ENCODE measurements around the gene PARD3. TPM values are rescaled to one million over a fixed set of nuclear protein-coding genes. Genes with fewer than 3 reads are reported as not detected.

Gene PARD3
- total RNA-seq, 4 donors from 2014 or later, result 27.3 to 65.3 (median 55.6) TPM

GRCh38 chr10:34164029-34164428 lies 651.1 kb downstream of the PARD3 start:
- 85 to 92% methylated on average over 3 of the region's 3 CpGs for WGBS, 2 donors (ENCODE audit: low coverage in 1 of 2)
- Histone ChIP-seq H3K27me3 (no peaks in the 10 kb centered on the region), H3K36me3 (no peaks in the 10 kb centered on the region), H3K27ac (no peak overlapping the region), H3K4me3 (no peak overlapping the region), H3K9me3 (no peaks in the 10 kb centered on the region), H3K4me1 (no peaks in the 10 kb centered on the region)
- DNase-seq, result no peak
- intact Hi-C loops (cut with DNase I; ENCODE audit: low total_unique reads) (no loop called here), in situ Hi-C loops (cut with MboI; ENCODE audit: low pct_ligation_motif_present in 1 of 4, low pct_unique_long_range_greater_than_20kb in 1 of 4, low sequenced_read_pairs in 3 of 4) (no loop called here)
- no peak for TF ChIP-seq POLR2AphosphoS5 (IDR thresholded peaks at IDR 0.05)
- TF ChIP-seq EP300 (IDR thresholded peaks at IDR 0.05; ENCODE audit: low read depth), result no peak
- no peak for TF ChIP-seq POLR2A (IDR thresholded peaks at IDR 0.05)
- no peak for TF ChIP-seq CTCF (IDR thresholded peaks at IDR 0.05)

- Histone ChIP-seq H3K36me3 (no peaks in the 10 kb centered on the region), H3K4me1 (no peaks in the 10 kb centered on the region), H3K9me3 (no peaks in the 10 kb centered on the region), H3K4me3 (no peak overlapping the region), H3K27me3 (no peaks in the 10 kb centered on the region), H3K27ac (no peak overlapping the region)
- 67 to 74% methylated on average over 5 to 11 of the region's 11 CpGs for WGBS, 2 donors (ENCODE audit: low coverage in 1 of 2)
- TF ChIP-seq POLR2A (IDR thresholded peaks at IDR 0.05) (no peak), POLR2AphosphoS5 (IDR thresholded peaks at IDR 0.05) (no peak), EP300 (IDR thresholded peaks at IDR 0.05; ENCODE audit: low read depth) (no peak), CTCF (IDR thresholded peaks at IDR 0.05) (no peak)
- in situ Hi-C loops (cut with MboI; ENCODE audit: low pct_ligation_motif_present in 1 of 4, low pct_unique_long_range_greater_than_20kb in 1 of 4, low sequenced_read_pairs in 3 of 4) (no loop called here), intact Hi-C loops (cut with DNase I; ENCODE audit: low total_unique reads) (no loop called here)
- no peak for DNase-seq
These were observed 651.8 kb downstream of the PARD3 start for GRCh38 chr10:34163075-34163905.

GRCh38 chr10:34161777-34162370 lies 653.2 kb downstream of the PARD3 start:
- TF ChIP-seq CTCF (IDR thresholded peaks at IDR 0.05), result no peak
- TF ChIP-seq POLR2AphosphoS5 (IDR thresholded peaks at IDR 0.05), result no peak
- TF ChIP-seq EP300 (IDR thresholded peaks at IDR 0.05; ENCODE audit: low read depth), result no peak
- no peak for TF ChIP-seq POLR2A (IDR thresholded peaks at IDR 0.05)
- Histone ChIP-seq H3K4me3 (no peak overlapping the region), H3K9me3 (no peaks in the 10 kb centered on the region), H3K36me3 (no peaks in the 10 kb centered on the region), H3K4me1 (no peaks in the 10 kb centered on the region), H3K27me3 (no peaks in the 10 kb centered on the region), H3K27ac (no peak overlapping the region)
- 82 to 92% methylated on average over 4 to 7 of the region's 7 CpGs for WGBS, 2 donors (ENCODE audit: low coverage in 1 of 2)
- DNase-seq, result no peak
- intact Hi-C loops (cut with DNase I; ENCODE audit: low total_unique reads), result no loop called here
- in situ Hi-C loops (cut with MboI; ENCODE audit: low pct_ligation_motif_present in 1 of 4, low pct_unique_long_range_greater_than_20kb in 1 of 4, low sequenced_read_pairs in 3 of 4), result no loop called here

- TF ChIP-seq CTCF (IDR thresholded peaks at IDR 0.05) (no peak), EP300 (IDR thresholded peaks at IDR 0.05; ENCODE audit: low read depth) (no peak)
- intact Hi-C loops (cut with DNase I; ENCODE audit: low total_unique reads), result no loop called here
- in situ Hi-C loops (cut with MboI; ENCODE audit: low pct_ligation_motif_present in 1 of 4, low pct_unique_long_range_greater_than_20kb in 1 of 4, low sequenced_read_pairs in 3 of 4), result no loop called here
- H3K4me3 ChIP-seq, result no peak overlapping the region
- H3K27me3 ChIP-seq, result no peaks in the 10 kb centered on the region
- H3K4me1 ChIP-seq, result no peaks in the 10 kb centered on the region
- WGBS, 2 donors (ENCODE audit: low coverage in 1 of 2), result 92 to 94% methylated on average over 3 of the region's 3 CpGs
- no peaks in the 10 kb centered on the region for H3K36me3 ChIP-seq
- H3K9me3 ChIP-seq, result no peaks in the 10 kb centered on the region
- no peak overlapping the region for H3K27ac ChIP-seq
- DNase-seq, result no peak
These were observed 654.5 kb downstream of the PARD3 start for GRCh38 chr10:34160595-34160994.
